Amniotic epithelial cell (primary cell): ENCODE data around the gene PNMT.

Experiments used
- DNase-seq: peaks from one replicate; pipeline ENCODE4 v3.0.0-alpha.2; 2010; ENCODE audit warnings: low read depth

Gene PNMT

DNA sequence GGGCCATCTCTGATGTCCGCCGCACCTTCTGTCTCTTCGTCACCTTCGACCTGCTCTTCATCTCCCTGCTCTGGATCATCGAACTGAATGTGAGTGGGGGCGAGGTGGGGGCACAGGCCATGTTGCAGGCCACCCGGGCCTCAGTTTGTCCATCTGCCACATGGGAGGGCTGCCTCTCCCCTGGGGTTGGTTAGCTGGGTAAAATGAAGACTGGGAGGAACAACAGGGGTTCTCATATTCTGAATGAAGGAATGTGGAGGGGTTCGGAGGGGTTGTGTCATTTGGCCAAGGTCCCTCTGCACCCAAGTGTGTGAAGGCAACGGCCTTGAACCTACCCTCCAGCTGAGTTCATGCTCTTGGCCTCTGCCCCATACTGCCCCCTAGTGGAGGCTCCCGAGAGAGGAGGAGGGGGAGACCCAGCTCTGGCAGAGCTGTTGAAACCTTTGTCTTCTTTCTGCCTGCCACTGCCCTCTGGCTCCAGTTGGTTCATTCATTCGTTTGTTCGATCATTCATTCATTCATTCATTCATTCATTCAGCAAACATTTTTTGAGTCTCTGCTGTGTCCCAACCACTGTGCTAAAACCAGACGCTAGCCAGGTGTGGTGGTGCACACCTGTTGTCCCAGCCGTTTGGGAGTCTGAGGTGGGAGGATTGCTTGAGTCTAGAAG, 14.5 kb upstream of the PNMT start:
- DNase-seq: peak; percentile 45

DNA sequence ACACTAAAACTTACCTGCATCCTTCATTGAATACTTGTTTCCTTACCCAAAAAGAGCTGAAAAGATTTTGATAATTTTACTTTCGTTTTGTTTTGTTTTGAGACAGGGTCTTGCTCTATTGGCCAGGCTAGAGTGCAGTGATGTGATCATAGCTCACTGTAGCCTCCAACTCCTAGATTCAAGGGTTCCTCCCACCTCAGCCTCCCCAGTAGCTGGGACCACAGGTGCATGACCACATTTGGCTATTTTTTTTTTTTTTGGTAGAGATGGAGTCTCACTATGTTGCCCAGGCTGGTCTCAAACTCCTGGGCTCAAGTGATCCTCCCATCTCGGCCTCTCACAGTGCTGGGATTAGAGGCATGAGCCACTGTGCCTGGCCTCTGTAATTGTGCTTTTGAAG, 13.1 kb upstream of the PNMT start:
- no peak for DNase-seq

DNA sequence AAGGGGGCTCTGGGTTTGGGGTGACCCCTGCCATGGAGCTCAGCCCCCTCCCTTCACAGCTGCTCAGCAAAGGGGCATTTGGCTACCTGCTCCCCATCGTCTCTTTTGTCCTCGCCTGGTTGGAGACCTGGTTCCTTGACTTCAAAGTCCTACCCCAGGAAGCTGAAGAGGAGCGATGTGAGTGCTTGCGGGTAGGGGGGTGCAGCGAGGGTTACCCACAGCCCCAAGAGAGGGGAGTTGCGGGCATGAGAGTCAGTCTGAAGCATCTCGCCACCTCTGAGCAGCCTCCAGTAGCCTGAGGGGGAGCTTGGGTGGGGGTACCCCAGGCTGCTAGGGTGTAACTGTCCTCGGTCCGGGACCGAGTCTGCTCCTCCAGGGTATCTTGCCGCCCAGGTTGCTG, 9.9 kb upstream of the PNMT start:
- no peak for DNase-seq

DNA sequence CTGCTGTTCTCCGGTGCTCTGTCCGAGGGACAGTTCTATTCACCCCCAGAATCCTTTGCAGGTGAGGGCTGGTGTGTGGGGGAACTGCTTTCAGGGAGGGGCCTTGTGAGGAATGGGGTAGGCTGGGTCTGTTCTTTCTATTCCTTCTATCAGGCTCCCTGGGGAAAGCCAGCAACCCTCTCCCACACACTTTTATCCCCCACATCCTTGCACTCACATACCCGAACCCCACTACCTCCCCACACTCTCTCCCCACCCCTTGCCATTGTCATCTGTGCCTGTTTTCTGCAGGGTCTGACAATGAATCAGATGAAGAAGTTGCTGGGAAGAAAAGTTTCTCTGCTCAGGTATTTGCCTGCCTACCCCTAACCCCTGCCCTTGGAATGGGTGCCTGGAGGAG, 9.5 kb upstream of the PNMT start:
- DNase-seq: no peak

DNA sequence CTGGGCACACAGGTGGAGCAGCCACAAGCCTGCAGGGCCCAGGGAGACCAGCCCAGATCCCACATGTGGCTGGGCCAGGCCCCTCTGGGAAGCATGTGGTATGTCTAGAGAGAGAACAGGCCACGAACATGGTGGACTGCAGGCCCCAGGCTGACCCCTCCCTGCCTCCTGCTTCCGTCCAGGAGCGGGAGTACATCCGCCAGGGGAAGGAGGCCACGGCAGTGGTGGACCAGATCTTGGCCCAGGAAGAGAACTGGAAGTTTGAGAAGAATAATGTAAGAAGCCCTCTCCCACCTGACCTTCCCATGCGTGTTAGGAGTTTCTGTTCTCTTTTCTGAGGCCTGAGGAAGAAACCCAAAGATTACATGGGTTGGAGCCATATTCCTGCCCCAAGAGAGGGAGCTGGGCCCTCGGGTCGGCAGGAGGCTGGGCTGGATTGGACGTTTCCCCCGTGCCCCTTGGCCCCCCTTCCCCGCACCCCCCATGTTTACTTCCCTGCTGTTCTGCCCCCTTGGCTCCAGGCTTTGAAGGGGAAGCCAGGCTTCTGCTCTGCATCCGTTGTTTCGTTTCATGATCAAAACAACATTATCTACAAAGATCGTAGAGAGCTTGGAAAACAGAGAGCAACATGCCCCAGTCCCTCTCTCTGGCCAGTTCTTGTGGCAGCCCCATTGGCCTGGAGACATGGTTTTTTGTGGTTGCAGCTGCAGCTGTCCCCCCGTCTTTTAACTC, 8.8 kb upstream of the PNMT start:
- no peak for DNase-seq

DNA sequence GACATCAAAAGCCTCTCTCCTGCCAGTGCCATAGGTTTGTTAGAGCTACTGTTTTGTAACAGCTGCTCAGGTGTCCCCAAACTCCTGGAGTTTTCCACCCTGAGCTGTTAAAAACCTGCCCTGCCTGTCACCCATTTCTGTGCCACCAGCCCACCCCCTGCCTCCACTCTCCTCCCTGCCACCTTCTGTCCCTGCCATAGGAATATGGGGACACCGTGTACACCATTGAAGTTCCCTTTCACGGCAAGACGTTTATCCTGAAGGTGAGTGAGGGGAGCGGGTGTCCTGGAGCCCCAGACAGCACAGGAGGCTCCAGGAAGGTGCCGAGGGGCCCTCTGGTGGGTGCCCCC, 8.3 kb upstream of the PNMT start:
- DNase-seq: no peak

DNA sequence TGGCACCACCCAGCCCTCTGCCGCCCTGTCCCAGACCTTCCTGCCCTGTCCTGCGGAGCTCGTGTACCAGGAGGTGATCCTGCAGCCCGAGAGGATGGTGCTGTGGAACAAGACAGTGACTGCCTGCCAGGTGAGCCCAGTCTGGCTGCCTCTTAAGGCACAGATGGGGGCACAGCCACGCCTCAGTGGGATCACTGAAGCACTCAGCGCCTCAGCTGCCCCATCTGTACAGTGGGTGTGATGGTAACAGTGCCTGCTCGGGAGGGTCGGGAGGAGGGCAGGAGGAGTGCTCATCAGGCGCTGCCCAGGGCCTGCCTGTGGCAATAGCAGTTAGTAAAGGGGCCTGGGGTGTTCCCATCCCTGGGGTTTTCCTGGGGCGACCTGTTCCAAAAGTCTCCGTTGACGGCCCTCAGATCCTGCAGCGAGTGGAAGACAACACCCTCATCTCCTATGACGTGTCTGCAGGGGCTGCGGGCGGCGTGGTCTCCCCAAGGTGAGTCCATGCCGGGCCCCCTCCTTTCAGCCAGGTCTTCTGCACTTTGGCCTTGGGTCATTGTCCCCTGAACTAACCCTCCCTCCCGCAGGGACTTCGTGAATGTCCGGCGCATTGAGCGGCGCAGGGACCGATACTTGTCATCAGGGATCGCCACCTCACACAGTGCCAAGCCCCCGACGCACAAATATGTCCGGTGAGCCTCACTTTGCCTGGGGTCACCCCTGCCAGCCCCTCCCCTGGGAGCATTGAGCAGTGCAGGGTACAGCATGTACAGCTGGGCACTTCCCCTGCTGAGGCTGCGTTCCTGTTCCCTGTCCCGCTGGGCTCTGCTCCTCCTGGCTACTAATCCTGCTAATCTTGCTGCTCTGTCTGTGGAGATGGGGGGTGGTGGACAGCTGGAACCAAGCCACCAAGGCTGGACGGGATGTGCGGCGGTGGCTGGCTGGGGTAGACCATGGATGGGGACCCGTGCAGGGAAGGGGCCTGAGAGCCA, 7.6 kb upstream of the PNMT start:
- DNase-seq: peak; percentile 15

DNA sequence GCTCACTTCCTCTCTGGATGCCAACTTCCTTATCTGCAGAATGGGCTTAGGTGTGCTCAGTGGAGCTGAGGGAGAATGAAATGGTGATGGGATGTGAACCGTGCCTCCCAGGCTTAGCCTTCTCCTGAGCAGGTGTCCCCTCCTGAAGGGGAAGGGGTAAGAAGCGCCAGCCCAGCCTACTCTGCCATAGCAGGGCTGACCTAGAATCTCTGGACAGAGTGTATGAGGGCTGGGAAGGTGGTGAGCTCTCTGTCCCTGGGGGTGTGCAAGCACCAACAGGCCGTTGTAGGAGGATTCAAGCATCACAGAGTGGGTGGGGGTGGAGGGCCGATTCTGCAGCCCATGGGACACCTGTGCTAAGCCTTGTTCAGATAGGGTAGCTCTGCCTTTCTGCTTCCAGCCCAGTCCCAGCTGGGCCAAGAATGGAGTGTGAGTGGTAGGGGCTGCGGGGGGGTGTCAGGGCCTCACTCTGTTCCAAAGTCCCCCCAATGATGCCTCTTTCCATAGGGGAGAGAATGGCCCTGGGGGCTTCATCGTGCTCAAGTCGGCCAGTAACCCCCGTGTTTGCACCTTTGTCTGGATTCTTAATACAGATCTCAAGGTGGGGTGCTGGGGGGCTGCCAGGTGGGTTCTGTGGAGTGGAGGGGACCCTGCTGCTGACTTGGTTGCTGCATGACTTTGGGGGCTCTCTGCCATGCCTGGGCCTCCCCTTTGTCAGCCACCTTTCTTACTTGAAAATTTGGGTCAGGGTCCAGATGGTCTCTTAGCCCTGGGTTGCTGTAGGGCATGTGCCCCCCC, 6.3 kb upstream of the PNMT start:
- no peak for DNase-seq

DNA sequence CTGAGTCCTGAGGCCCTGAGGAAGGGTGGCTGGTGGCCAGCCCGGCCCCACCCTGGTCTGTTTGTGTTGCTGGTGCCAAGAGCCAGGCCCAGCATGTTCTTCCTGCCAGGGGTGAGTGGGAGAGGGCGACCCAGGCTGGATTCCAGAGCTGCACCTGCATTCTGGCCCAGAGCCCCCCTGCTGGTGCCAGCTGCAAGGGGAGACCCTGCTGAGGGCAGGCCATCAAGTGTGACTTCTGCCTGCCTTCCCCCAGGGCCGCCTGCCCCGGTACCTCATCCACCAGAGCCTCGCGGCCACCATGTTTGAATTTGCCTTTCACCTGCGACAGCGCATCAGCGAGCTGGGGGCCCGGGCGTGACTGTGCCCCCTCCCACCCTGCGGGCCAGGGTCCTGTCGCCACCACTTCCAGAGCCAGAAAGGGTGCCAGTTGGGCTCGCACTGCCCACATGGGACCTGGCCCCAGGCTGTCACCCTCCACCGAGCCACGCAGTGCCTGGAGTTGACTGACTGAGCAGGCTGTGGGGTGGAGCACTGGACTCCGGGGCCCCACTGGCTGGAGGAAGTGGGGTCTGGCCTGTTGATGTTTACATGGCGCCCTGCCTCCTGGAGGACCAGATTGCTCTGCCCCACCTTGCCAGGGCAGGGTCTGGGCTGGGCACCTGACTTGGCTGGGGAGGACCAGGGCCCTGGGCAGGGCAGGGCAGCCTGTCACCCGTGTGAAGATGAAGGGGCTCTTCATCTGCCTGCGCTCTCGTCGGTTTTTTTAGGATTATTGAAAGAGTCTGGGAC, 5.5 kb upstream of the PNMT start:
- DNase-seq: no peak

DNA sequence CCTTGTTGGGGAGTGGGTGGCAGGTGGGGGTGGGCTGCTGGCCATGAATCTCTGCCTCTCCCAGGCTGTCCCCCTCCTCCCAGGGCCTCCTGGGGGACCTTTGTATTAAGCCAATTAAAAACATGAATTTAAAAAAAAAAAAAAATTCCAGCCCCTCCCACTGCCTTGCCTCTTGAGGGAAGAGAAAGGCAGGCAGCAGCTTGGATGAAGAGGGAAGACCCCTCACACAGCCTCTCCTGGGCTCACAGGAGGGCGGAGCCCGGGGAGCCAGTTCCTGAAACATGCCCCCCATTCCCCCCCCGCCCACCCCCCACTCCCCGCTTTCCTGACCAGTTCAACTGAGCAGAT, 4.9 kb upstream of the PNMT start:
- DNase-seq: no peak

DNA sequence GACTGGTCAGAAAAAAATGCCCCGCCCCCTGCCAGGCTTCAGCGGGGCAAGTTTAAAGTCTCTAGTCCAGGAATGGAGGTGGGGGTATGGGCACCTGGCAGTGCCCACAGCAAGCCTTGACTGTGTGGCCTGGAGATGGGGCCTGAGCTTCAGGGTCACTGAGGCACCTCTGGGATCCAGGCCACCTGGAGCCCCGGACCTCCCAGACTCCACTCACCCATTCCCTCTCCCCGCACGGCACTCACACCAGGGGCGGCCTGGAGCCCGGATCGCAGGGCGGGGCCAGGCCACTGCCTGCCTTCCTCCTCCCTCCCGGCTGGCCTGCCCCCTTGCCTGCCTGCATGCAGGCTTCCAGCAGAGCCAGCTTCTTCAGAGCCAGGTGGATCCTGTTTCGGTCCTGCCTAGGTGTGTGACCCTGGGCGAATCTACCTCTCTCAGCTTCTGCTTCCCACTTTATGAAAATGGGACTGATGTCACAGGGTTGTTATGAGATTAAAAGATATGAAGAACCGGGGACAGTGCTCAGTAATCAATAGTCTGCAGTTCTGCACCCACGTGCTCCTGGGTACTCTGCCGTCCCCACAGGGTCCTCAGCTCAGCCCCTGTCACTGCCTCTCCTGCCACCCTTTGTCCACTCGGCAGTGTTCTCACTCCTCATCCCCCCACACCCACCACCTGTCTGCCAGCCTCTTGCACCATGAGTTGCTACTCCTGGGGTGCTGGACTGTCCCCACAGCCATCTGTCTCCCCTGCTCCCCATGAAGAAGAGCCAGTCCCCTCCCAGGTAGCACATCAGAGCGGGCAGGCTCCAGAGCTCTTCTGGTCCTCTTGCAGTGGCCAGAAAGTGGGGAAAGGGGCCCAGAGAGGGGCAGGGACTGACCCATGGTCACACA, 4.3 kb upstream of the PNMT start:
- DNase-seq: no peak

DNA sequence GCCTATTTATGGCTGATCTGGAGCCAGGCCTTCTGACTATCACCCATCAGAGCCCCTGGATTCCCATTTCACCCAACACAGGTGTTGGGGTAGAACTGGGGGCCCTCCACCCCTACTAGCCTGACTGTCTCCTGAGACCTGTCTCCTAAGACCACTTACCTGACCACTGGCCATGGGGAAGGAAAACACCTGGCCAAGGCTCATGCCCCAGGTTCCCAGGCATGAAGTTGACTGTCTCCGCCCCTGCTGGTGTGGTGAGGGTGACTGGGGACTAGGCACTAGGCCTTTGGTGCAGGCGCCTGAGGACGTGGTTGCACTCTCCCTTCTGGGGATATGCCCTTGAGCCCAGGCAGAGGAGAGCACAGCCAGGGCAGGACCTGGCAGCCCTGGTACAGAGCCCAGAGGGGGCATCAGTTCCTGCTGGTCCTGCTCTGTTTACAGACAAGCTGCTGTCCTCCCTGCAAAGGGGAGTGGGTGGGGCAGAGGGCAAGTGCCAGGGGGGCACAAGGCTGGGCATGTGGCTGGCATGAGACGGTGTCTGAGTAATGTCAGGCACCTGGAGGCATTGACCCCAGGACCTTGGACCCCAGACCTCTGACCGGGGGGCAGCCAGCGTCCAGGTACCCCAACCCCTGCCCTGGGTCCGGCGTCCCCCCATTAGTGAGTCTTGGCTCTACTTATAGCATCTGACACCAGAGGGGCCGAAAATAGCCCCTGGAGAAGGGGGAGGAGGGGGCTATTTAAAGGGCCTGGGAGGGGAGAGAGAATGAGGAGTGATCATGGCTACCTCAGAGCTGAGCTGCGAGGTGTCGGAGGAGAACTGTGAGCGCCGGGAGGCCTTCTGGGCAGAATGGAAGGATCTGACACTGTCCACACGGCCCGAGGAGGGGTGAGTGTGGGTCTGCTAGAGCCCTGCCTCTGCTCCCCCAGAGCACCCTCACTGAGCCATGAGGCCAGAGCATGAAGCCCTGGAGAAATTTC, 3.4 kb upstream of the PNMT start, which contains the start of gene TCAP:
Gene TCAP, plus strand, starts transcription at position 769 of the 981 bp plus-strand sequence. Its CDS starts 11 bp downstream, at position 780.
- DNase-seq: no peak

DNA sequence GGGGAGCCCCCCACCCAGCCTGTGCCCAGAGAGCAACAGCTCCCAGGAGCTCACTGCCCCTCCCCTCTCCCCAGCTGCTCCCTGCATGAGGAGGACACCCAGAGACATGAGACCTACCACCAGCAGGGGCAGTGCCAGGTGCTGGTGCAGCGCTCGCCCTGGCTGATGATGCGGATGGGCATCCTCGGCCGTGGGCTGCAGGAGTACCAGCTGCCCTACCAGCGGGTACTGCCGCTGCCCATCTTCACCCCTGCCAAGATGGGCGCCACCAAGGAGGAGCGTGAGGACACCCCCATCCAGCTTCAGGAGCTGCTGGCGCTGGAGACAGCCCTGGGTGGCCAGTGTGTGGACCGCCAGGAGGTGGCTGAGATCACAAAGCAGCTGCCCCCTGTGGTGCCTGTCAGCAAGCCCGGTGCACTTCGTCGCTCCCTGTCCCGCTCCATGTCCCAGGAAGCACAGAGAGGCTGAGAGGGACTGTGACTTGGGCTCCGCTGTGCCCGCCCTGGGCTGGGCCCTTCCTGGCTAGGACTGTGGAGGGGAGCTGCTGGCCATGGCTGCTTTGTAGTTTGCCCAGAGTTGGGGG, 2.5 kb upstream of the PNMT start:
- DNase-seq: no peak

DNA sequence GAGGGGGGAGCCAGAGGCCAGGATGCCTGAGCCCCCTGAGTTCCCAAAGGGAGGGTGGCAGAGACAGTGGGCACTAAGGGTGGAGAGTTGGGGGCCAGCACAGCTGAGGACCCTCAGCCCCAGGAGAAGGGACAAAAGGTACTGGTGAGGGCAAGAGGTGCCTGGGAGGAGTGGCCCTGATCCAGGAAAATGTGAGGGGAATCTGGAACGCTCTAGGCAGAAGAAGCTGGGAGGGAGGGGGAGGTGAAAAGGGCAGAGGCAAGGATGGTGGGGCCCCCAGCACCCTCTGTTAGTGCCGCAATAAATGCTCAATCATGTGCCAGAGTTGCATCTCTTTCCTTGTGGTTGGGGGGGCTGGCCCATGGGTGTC, 2.0 kb upstream of the PNMT start:
- DNase-seq: no peak

DNA sequence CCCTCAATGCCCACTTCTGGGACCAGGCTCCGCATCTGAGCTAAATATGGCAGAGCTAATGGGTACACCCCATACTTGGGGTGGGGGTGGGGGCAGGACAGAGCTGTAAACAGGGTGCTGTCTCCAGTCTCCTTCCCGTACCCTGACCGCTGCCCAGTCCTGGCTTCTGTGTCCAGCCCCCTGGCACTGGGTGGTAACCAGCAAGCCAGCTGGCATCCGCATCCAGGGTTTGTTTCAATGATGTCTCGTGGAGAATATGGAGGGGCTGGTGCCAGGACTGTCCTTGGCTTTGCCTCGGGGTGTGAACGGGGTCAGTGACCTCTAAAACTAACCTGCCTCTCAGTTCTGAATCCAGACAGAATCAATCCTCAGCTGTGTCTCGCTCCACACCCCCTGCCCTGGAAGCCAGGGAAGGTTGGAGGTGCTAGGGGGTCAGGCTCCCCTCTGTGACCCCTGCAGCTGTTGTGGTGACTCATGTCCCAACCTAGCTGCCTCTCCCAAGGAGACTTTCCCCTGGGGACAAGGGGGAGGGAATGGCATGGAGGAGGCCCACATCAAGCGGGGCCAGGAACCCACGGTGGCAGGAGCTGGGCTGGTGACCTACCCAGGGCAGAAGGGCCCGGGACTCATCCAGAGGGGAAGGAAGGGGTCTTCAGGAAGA, 1.5 kb upstream of the PNMT start:
- DNase-seq: no peak

DNA sequence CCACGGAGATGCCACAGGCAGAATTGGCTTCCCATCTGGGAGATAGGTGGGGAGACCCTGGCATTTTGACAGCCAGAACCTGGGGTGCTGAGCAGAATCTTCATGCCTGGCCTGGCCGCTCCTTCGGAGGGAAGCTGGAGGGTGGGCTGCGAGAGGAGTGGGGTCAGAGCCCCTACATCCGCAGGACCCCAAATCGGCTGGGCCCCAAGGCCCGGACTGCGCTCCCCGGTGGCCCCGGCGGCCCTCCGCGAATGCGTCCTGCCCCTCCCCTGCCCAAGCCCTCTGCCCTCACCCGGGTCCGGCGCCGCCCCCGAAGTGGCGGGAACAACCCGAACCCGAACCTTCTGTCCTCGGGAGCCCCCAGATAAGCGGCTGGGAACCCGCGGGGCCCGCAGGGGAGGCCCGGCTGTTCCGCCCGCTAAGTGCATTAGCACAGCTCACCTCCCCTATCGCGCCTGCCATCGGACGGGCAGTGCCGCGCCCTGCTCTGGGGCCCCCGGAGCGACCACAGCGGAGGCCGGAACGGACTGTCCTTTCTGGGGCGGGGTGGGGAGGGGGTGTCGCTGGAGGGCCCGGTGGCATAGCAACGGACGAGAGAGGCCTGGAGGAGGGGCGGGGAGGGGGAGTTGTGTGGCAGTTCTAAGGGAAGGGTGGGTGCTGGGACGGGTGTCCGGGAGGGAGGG, 850 bp upstream of the PNMT start:
- DNase-seq: no peak
